ENCODE measurements around the gene MAPK14. TPM values are rescaled to one million over a fixed set of nuclear protein-coding genes. Genes with fewer than 3 reads are reported as not detected.
"Not testable (repeated sequence)": the region's sequence is repeated elsewhere in the genome, so short reads cannot be mapped to it uniquely, and the experiment has no call there.

Gene MAPK14
- total RNA-seq, 1 experiment from 2014 or later = 37.6 TPM

DNA sequence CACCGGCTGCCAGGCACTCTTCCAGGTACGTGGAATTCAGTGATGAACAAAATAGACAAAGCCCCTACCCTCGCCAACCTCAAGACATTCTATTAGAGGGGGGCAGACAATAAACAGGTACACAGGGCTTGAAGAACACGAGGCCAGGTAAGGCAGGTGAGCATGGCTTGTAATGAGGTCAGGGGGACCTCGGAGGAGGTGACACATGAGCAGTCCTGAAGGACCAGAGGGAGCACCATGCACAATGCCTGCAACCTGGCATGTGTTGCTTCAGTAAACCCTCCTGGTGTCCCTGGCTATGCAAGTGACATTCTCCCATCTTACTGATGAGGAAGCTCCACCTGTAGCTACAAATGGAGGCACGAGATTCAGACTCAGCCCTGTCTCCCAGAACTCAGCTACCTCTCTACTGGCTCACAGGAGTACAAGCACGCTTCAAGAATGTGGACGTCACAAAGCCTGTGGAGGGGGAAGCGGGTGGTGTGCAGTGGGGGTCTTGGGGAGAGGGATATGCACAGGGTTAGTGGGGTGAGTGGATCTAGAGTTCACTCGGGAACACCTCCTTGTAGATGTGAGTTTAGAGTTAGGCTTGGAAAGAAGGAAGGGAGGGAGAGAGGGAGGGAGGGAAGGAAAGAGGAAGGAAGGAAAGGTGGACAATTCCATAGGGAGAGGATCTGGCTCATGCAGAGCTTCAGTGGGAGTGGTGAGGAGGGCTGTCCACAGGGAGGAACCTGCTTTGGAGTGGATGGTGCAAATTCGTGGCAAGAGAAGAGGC is 95.1 kb downstream of the MAPK14 start:
- no peak for DNase-seq (ENCODE audit: low spot score)

DNA sequence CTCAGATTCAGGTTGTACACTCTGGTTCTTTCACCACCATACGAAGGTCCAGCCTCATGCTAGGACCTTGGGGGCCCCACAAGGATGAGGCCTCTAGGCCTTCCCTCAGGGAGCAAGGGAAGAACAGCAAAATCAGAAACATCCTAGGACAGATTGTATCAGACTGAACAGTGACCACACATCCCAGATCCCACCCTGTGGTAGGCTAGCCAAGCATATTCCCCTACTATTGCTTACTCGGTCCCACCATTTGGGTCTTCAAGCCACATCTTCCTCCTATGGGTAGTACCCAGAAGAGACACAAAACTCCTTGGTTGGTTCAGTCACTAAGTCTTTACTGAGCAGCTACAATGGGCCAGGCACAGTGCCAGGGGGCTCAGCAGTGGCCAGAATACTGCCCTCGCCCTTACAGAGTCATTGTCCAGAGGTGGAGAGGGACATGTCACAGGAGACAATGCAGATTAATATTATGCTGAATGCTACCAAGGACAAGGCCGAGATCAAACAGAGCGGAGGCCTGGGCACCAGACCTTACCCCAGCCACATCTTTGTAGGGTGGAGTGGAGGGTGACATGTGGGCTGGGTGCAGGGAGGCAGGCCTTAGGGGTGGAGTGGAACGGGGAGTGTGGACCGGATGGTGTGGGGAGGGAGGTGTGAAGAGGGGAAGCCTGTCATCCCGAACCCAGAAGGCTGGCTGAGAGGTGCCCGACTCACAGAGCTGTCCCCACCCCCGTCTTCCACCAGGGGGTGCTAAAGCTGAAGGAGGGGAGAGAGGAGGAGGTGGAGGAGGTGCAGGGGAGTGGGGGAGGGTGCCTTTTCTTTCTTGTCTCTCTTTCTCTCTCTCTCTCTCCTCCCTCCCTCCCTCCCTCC is 95.9 kb downstream of the MAPK14 start:
- DNase-seq (ENCODE audit: low spot score) = peak; percentile 68

DNA sequence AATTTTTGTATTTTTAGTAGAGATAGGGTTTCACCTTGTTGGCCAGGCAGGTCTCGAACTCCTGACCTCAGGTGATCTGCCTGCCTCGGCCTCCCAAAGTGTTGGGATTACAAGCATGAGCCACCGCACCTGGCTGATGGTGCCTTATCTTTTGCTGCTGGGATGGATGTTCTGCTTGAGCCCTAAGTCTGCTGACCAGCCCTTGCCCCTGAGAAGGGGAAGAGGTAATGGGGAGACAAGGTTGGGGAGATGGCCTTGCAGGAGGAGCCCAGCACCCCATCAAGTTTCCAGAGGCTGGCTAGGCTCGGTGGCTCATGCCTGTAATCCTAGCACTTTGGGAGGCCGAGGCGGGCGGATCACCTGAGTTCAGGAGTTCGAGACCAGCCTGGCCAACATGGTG is 96.7 kb downstream of the MAPK14 start:
- not testable (repeated sequence) for DNase-seq (ENCODE audit: low spot score)

DNA sequence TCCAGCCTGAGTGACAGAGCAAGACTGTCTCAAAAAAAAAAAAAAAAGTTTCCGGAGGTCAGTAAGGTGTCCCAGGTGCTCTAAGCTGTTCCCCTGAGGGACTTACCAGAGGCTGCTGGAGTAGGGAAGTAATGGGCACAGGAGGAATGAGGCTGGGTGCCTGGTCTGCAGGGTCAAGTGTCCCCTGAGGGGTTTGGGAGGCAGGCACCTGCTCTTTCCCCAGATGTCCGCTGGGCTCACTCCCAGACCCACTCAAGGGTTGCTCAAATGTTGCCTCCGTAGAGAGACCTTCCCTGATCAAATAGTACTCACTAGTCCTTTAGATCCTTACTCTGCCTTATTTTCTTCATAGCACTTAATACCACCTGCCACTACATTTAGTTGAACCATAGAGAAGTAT is 97.3 kb downstream of the MAPK14 start:
- DNase-seq (ENCODE audit: low spot score) = no peak

DNA sequence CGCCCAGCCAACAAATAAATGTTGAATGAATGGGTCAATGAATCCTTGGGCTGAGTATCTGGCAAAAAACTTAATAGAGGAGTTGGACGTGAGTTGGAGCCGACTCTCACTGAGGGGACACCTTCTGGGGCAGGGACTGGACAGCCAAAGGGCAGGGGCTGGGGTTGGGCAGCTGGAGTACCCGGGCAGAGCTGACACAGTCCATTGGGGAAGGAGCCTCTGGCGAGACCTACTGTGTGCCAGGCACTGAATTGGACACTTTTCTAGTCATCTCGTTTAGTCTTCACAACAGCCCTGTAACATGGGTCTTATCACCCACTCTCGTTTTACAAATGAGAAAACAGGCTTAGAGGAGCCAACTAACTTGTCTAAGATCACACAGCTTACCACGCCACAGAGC is 98.0 kb downstream of the MAPK14 start:
- DNase-seq (ENCODE audit: low spot score) = no peak

DNA sequence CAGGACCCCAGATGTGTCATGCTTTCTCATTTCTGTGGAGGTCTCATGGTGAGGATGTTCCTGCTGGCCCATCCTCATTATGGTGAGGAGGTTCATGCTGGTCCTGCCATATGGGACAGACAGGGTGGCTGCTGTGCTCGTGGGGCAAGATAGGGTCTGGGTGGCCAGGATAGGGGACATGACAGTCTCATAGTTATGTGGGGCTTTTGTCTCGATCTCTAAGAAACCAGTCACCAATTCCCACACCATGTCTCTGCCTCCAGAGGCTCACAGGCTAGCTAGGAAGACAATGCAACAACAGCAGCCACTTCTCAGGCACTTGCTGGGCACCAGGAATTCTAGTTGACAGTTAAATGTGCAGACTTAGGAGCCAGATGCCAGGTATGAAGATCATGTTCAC is 98.5 kb downstream of the MAPK14 start:
- no peak for DNase-seq (ENCODE audit: low spot score)

DNA sequence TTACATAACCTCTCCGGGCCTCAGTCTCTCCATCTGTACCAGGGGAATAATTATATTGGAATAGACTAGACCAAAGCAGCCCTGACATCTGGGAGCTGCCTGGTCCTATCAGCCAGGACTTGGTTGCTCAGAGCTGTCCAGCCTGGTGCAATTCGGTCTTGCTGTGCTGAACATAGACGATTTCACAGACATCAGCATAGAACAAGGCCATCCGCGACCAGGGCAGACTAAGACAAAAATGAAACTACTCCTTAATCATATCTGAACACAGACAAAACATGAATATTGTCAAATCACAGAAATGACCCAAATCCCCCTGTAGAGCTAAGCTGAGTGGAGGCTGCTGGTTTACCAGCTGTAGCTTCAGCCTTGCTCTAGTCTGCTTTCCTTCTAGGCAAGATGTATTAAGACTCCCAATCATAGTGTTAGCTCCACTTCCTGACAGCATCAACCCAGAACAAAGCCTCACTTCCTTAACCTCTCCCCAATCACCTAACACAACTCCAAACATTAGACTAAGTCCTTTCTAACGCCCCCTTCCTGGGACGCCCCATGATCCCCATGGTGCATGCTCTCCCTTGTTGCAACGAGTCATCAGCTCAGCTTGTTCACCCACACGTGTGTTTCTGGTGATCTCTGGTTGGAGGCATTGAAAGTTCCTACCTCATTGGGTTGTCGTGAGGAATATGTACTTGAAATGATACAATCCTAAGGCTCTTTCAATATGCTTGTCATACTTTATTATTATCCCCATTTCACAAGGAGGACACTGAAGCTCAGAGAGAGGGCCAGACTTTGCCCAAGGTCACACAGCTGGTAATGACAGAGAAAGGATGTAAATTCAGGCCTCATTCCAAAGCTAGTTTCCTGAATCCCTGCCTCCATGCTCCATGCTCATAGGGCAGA is 99.2 kb downstream of the MAPK14 start:
- DNase-seq (ENCODE audit: low spot score) = no peak

DNA sequence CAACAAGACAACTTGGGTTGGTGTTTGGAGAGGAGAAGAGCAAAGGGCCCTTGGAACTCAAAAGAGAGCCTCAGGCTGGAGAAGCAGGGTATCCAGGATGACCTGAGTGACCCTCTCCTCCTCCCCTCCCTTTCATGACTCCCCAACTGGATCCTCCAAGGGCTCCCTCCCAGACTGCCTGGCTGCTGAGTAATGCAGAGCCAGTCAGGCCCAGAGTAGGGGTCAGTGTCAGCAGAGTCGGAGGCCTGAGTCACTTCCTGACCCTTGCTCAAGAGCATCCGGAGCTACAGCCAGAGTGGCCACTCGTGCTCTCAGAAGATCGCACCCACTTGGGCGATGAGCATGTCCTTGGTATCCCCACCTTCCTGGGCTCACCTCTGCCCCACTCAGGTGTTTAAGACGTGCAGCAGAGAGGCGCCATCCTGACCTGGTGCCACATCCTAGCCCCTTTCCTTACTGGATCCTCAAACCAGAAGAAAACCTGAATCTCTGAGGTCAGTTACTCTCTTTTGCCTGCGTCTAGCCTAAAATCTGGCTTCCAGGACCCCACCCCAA is 99.9 kb downstream of the MAPK14 start:
- DNase-seq (ENCODE audit: low spot score) = no peak

DNA sequence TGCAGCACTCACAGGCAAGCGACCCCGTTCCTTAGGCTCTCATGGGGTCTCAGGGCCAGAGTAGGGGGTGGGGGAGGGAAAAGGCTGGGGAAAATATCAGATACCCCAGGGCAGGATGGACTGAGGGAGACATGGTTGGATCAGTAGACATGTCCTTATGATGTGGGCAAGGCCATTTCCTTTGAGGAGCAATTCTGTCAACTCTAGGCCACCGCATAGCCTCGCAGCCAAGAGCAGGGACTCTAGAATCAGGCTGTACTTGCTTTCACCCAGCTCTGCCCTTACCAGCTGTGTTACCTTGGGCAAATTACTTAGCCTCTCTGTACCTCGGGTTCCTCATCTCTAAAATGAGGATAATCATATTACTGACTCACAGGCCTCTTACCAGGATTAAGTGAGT is 100.5 kb downstream of the MAPK14 start:
- no peak for DNase-seq (ENCODE audit: low spot score)

DNA sequence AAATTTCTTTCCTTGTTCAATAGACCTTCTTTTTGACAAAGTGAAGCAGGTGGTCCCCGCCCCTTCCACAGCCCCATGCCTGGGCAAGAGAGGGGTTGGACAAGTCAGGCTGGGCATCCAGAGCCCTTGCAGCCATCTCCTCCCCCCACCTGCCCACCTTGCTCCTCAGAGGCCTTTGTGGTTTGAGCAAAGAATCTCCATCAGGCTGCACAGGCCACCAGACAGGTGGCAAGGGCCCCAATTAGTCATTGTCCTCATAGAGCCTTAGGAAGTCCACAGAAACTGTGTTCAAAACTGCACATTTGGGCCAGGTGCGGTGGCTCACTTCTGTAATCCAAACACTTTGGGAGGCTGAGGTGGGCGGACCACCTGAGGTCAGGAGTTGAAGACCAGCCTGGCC is 101.2 kb downstream of the MAPK14 start:
- no peak for DNase-seq (ENCODE audit: low spot score)

DNA sequence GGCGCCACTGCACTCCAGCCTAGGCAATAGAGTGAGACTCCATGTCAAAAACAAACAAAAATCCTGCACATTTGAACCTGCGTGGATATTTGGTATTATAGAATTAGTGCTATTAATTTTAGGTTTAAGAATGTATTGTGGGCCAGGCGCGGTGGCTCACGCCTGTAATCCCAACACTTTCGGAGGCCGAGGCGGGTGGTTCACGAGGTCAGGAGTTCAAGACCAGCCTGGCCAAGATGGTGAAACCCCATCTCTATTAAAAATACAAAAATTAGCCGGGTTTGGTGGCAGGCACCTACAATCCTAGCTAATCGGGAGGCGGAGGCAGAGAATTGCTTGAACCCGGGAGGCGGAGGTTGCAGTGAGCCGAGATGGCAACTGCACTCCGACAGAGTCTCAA is 101.7 kb downstream of the MAPK14 start:
- not testable (repeated sequence) for DNase-seq (ENCODE audit: low spot score)

DNA sequence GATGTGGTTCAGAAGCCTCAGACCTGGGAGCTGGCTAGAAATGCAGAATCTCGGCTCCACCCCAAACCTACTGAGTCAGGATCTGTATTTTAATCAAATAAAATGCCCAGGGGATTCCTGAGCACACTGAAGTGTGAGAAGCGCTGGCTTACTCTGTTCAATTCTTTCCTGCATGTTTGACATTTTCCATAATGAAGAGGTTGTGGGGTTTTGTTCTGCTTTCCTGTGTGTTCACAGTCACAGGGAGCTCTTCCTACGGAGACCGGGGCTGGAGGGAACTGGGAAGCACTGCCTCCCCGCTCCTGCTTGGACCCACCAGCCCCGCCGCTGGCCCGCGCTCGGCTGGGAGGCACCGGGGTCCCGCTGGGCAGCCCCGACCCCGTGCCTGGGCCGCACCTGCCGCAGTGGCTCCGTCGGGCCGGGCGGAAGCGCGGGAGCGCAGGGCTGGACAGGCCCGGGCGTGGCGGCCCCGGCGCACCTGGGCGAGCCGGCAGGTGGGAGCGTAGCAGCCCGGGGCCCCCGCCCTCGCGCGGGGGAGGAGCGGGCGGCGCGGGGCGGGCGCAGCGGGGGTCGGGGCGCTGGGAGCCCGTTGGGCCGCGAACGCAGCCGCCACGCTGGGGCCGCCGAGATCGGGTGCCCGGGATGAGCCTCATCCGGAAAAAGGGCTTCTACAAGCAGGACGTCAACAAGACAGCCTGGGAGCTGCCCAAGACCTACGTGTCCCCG is 102.5 kb downstream of the MAPK14 start, which contains the start of gene MAPK13:
Gene MAPK13 (plus strand): TSS at position 573 of the 726 bp plus-strand sequence. CDS start 70 bp downstream, at position 643.
- DNase-seq (ENCODE audit: low spot score) = no peak

DNA sequence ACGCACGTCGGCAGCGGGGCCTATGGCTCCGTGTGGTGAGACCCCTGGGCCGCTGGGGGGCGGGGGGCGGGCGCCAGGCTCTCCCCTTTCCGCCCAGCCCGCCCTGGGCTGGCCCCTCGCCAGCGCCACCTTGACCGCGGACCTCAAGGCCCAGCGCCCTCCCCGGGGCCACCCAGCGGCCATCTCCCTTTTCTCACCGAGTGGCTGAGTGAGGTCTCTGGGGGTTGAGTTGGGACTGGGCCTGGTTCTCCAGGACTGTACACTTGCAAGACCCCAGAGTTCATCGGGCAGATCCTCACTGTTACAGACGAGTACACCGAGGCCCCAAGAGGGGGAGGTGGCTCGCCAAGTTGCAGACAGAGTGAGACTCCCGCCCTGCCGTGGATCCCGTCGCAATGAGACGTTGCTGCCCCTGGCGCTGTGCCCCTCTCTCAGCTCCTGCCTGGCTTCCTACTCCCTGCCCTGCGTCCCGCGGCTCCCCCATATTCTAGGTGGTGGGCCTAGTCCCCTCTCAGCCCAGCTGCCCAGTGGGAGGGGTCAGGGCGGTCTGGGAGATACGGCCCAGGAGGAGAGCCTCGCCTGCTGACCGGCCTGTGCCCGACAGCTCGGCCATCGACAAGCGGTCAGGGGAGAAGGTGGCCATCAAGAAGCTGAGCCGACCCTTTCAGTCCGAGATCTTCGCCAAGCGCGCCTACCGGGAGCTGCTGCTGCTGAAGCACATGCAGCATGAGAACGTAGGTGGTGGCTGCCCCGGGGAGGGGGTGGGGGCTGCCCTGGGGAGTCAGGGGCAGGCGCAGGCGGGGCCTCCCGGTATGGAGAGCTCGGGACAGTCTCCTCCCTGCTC is 103.3 kb downstream of the MAPK14 start:
- no peak for DNase-seq (ENCODE audit: low spot score)

DNA sequence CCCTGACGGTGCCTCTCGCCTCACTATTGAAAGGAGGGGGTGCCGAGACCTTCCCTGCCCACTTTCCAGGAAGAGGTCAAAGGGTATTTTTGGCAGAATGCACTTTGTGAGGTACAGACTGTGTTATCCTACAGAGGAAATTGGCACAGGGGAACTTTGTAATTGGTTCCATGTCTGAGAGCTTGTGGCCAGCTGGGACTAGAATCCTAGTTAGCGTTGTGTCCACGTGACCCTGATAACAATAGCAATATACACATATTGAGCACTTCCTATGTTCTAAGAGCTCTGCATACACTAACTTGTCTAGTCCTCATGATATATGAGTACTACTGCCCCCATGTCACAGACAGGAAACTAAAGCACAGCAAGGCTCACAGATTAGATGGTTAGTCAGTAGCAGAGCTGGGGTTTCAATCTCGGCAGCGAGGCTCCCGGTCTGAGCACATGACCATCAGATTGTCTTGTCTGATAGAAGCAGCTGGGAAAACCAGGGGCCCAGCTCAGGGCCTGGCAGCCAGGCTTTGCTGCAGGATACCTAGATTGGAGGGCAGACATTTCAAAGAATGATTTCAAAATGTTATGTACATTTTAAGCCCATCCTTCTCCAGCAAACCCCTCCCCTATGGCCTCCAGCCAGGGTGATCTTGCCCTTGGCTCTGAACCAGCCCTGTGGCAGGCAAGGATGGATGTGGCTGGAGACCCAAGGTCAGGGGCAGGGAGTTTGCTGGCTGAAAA is 104.1 kb downstream of the MAPK14 start:
- no peak for DNase-seq (ENCODE audit: low spot score)

DNA sequence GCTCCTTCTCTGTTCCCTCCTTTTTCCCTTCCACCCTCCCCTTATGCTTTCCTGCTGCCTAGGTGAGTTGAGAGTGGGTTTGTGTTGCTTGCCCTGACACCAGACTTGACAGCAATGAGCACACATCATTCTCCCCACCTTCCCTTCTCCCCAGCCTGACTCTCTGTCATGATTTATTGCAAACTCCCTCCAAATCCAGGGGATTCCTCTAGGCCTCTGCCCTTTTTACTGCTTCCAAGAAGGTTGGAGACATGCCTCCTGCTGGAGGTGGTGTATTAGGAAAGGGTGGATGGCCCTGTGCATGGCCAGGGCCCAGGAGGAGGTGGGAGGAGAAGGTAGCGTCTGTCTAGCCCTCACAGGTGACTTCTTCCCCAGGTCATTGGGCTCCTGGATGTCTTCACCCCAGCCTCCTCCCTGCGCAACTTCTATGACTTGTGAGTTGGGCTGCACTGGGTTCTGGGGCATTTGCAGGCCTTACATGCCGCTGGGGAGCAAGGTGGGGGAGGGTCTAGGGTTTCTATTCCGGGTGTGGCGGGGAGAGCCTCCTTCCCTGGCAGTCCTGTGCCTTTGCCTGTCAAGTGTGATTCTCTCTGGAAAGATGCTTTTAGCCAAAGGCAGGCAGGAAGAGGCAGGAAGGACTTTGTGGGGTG is 104.8 kb downstream of the MAPK14 start:
- DNase-seq (ENCODE audit: low spot score) = no peak

DNA sequence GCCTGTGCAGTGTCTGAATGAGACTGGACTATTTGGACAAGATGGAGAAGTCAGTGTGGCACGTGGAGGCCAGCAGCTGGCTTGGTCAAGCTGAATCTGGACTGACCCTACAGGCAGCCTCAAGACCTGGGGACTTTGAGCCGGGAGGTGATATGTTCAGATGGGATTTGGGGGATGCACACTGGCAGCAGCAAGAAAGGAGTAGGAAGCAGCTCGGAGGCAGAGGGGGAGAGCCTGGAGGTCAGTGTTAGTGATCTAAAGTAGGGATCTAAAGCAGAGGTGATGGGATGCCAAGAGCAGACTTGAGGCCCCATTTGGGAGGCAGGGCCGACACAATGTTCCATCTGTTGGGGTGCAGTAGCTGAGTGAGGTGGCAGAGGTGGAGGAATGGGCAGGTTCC is 105.5 kb downstream of the MAPK14 start:
- DNase-seq (ENCODE audit: low spot score) = no peak

DNA sequence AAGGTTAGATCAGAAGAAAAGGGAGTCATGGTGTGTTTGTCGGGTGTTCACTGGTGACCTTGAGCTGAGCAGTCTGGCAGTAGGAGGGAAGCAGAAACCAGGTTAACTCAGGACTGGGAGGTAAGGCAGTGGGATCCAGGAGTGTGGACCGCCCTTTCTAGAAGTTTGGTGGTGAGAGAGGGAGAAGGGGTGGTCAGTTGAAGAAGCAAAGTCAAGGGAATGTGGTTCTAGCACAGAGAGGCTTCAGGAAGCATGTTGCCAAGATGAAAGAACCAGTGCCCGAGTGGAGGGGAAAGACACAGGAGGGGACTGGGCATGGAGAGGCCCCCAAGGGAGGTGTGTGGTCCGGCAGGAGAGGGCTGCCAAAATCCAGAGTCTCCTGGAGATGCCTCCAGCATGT is 106.3 kb downstream of the MAPK14 start:
- no peak for DNase-seq (ENCODE audit: low spot score)

DNA sequence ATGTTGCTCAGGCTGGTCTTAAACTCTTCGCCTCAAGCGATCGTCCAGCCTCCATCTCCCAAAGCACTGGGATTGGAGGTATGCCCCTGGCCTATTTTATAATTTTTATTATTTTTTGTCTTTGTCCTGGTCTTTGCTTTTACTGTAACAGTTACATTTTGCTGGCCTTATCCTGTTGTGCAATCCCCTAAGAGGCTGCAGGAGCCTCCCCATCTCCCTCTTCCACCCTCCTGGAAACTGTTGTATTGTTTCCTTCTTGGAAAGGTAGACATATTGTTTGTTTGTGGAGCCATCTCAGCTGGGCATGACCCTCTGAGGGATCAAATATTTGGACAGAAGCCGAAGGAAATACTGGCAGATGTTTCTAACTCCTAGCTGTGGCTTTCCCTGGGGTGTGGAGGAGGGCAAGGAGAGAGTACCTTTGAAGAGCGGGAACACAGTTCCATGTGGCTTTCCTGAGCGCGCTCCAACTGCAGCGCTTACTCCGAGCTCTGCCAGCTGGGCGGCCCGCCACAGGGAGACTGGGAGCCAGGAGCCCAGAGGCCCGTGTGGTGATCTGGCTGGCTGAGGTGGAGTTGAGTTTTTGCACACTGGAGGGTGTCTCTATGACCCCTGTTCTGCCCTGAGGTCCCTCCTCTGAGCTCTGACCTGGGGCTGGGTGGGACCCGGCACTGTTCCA is 107.6 kb downstream of the MAPK14 start:
- DNase-seq (ENCODE audit: low spot score) = no peak

Measured in H4 (cell line).